Ishikawa (cell line): ENCODE data around the gene TRPC3.

Source experiments
- CEBPB ChIP-seq: IDR thresholded peaks from 2 replicates; pipeline ENCODE4 v1.6.1; 2012
- EP300 ChIP-seq: IDR thresholded peaks from 2 replicates; pipeline ENCODE4 v1.6.1; 2012; ENCODE audit warnings: borderline replicate concordance
- MAX ChIP-seq: IDR thresholded peaks from 2 replicates; pipeline ENCODE4 v1.6.1; 2012
- NFIC ChIP-seq: IDR thresholded peaks from 2 replicates; pipeline ENCODE4 v1.6.1; 2012
- REST ChIP-seq: IDR thresholded peaks from 2 replicates; pipeline ENCODE4 v1.6.1; 2012; ENCODE audit warnings: low read depth, mild to moderate bottlenecking
- TAF1 ChIP-seq: IDR thresholded peaks from 2 replicates; pipeline ENCODE4 v1.6.1; 2012; ENCODE audit warnings: low read depth, mild to moderate bottlenecking

DNA sequence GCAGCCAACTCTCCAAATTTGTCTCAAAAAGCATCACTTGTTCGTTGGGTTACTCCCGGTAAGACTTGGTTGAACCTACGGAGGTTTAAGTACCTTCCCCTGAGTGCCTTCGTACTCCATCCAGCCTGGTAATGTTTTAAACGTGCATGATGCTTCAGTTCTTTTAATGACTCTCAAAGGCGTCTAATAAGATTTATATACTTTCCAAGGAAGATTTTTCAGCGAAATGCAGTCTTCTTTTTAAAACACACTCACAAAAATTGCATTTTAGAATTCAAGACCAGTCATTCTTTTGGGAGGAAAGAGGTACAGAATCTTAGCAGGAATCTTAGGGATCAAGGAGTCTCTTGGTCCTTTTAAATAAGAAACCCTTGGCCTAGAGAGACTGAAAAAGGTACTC lies 430 bp upstream of the TRPC3 start:
- TF ChIP-seq TAF1 (no peak), MAX (no peak), CEBPB (no peak), NFIC (no peak), EP300 (no peak), REST (no peak)
